Lung microvascular endothelial cell (primary cell): ENCODE data around the gene AKR1C3. TPM values are rescaled to one million over a fixed set of nuclear protein-coding genes. Genes with fewer than 3 reads are reported as not detected.
"Not testable (repeated sequence)": the region's sequence is repeated elsewhere in the genome, so short reads cannot be mapped to it uniquely, and the experiment has no call there.

ENCODE experiments used
- DNase-seq, 2 donors: peaks; one replicate each; pipeline versions ENCODE4 v3.0.0 to v3.0.0-alpha.2; 2010; ENCODE audit warnings: low read depth in 2 of 2
- total RNA-seq: library from RNA; depleted of rRNA; stranded (reverse); fragments of >200 nt; gene quantifications from 2 replicates; pipeline ENCODE4 v1.2.1, GENCODE V29; 2014

AKR1C3 gene
- 108 and 111 TPM in 2 replicates for total RNA-seq

DNA sequence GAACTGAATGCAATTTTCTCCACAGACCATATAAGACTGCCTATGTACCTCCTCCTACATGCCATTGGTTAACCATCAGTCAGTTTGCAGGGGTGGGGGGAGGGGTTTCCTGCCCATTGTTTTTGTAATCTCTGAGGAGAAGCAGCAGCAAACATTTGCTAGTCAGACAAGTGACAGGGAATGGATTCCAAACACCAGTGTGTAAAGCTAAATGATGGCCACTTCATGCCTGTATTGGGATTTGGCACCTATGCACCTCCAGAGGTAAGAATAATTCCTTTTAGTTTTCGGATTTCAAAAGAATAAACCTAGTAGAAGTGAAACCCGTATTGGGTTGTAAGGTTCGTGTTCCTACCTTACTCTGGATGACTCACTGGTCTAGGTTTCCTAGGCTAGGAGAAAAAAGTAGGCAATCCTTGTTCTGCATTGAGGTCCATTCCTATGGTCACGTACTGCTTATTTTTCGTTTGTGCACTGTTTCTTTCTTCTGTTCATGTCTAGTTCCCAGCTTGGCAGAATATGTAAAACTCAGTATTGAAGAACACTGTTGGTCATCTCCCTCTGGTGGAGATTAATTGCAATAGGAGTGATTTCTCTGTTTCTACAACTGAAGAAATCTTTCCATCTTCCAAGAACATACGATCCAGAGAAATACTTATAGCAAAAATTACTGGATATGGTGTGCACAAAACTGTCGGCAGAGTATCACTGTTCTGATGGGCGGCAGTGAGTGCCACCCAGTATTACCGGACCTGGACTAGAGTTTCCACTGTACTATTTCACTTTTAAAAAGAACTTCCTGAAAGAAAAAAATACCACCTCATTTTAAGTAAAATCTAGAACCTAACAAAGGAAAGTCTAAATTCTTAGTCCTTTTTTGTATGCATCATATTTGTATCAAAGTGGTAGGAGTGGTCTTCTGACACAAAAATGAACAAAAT lies at the start of gene AKR1C3:
TSS of gene AKR1C3 (plus strand) at position 150 of the 941 bp plus-strand sequence. CDS start at position 181, 31 bp downstream.
- DNase-seq = peak; percentile 87 to 89

- no peak for DNase-seq
These were observed 49.1 kb upstream of the AKR1C3 start for GRCh38 chr10:5045095-5045494.

GRCh38 chr10:5046410-5046809 lies 47.8 kb upstream of the AKR1C3 start:
- no peak for DNase-seq

DNA sequence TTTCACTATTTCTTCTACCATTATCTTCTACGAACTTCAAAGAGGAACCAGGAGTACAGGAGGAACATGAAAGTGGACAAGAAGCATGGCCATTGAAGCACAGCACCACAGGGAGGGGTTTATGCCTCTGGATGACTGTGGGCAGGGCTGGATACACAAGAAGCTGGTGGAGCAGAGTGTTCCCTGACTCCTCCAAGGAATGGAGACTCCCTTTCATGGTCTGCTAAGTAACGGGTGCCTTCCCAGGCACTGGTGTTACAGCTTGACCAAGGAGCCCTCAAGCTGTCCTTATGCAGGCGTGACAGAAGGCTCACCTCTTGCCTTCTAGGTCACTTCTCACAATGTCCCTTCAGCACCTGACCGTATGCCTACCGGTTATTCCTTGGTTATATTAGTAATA lies 47.2 kb upstream of the AKR1C3 start:
- not testable (repeated sequence) for DNase-seq

GRCh38 chr10:5047912-5048628 lies 46.1 kb upstream of the AKR1C3 start:
- peak in 1 of 2 donors; percentile 48 for DNase-seq

GRCh38 chr10:5052951-5053500 lies 41.2 kb upstream of the AKR1C3 start:
- not testable (repeated sequence) for DNase-seq

DNA sequence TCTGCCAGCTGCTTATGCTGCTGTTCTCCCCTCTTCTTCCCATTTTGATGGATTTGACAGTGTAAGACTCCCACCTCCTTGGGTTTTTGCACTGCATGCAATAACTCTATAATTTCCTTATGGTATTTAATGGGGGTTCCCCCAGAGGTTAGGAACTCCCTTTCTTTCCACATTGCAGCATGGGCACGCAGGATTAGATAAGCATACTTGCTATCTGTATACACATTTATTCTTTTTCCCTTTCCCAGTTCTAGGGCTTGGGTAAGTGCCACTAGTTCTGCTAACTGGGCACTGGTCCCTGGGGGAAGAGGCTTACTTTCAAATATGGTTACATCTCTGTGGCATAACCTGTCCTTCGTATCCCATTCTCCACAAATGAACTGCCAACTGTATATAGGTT lies 39.4 kb upstream of the AKR1C3 start:
- DNase-seq = not testable (repeated sequence)

DNA sequence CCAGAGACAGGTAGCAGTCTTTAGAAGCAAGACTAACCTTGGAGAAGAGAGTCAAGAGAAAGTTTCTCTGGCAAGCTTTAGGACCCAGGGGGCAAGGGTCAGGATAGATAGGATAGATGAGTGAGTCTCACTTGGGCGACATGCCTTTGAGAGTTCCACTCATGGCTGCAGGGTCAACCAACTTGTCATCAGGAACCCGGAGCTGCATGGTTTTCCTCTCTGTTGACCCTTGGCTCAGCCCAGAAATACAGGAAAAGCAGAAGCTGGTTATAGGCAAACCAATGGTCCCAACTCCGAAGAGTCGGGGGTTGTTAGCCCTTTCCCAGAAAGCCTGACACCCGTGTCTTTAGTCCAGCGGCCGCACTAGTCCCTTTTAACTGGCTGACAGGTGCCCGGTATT lies 34.9 kb upstream of the AKR1C3 start:
- not testable (repeated sequence) for DNase-seq

DNA sequence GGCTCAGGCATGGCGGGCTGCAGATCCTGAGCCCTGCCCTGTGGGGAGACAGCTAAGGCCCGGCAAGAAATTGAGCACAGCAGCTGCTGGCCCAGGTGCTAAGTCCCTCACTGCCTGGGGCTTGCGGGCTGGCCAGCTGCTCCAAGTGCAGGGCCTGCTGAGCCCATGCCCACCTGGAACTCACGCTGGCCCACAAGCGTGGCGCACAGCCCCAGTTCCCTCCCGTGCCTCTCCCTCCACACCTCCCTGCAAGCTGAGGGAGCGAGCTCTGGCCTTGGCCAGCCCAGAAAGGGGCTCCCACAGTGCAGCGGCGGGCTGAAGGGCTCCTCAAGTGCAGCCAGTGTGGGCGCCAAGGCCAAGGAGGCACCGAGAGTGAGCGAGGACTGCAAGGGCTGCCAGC lies 33.4 kb upstream of the AKR1C3 start:
- not testable (repeated sequence) for DNase-seq

GRCh38 chr10:5064656-5065055 lies 29.6 kb upstream of the AKR1C3 start:
- no peak for DNase-seq

GRCh38 chr10:5068274-5068984 lies 25.8 kb upstream of the AKR1C3 start:
- no peak for DNase-seq

GRCh38 chr10:5070648-5071410 lies 23.4 kb upstream of the AKR1C3 start:
- DNase-seq = peak; percentile 4 to 55

GRCh38 chr10:5071411-5072198 lies 22.6 kb upstream of the AKR1C3 start:
- DNase-seq = peak; percentile 62 to 94

- DNase-seq = no peak
These were observed 20.6 kb upstream of the AKR1C3 start for GRCh38 chr10:5073659-5074058.

DNA sequence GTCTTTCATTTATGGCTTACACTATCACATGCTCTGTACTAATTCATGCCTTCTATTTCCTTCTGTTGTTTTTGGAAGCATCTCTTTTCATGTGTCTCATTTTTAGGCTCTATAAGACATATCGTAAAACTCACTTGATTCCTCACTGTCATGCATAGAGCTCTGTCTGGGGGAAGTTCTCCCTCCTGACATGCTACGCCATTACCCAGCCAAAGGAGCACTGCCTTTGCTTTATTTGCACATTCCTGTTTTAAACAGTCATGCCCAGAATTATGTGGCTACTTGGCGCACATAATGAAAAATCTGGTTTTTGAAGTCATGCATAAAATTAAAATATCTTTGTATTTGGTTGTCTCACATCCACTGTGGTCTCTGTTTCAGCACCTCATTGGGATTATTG lies 17.6 kb upstream of the AKR1C3 start:
- DNase-seq = no peak

DNA sequence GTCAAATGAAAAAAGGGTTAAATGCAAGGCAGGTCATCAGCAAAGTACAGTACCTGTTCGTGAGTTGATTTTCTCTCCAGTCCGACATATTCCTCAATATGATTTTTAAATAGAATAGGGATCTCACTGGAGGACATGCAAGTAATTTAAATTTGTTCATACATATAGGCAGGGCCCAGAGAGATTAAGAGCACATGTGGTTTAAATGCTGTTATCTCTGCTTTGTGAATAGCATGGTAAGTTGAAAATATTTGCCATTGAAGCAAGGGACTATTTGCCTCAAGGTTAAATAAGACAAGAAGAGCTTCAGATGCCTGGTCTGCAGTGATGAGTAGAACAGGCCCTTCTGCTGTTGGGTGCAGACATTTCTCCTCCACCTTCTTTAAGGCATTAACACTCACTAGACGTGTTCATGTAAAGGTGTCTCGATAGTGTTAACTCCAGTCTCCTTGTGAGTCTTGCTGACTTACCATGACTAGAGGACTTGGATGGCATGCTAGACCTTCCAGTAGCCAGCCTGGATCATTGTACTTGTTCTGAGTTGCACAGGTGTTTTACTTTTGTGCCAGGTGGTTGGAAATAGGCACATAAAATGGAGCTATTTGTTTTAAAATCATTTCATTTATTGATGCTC lies 15.6 kb upstream of the AKR1C3 start:
- no peak for DNase-seq

DNA sequence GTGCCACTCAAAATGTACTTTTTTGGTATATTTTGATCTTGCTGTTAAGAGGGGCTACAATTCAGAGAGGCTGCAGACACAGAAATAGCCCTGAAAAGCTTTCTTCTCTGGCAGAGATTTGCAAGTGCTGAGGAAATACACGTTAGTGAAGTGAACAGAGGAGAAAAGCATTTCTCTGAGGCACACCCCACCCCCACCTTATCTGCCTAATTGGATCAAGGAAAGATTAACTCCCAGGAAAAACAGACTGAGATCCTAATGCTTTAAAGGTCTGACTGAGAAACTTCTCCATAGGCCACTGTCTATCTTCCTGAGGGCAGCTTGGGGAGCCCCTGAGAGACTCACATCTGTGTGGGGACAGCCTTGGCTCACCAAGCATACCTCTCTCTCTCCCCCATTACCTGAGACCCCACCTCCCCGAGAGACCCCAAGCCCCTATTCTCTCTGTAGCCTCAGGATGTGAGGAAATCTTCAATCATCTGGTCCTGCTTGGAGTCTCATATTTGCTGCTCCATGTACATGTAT lies 14.8 kb upstream of the AKR1C3 start:
- DNase-seq = no peak

DNA sequence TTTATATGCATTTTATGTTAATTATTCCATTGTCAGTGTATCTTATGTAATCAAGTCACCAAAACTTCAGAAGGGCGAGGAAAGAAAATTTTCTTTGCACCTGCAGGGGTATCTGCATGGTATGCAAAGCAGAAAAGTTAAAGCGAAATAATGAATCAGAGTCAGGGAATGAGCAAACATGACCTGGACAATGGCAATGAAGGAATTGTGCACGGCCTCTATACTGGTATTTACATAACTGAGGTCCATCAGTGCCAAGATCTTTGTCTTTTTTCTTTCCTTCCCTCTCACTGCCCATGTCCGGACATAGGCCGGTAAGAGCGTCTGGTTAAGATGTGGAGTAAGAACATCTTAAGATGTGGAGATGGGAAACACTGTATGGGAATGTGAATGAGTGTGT lies 14.4 kb upstream of the AKR1C3 start:
- DNase-seq = no peak

- no peak for DNase-seq
These were observed 13.1 kb upstream of the AKR1C3 start for GRCh38 chr10:5081091-5081490.
